Measurements from ENCODE around the gene MYOF. TPM values are rescaled to one million over a fixed set of nuclear protein-coding genes. Genes with fewer than 3 reads are reported as not detected.

MYOF gene
- total and polyA plus RNA-seq, 9 of the 15 experiments (the other 6 are each of a cell fraction or from before 2014, with no cell fraction given) = 0.06 to 0.27 TPM; not detected in 7

DNA sequence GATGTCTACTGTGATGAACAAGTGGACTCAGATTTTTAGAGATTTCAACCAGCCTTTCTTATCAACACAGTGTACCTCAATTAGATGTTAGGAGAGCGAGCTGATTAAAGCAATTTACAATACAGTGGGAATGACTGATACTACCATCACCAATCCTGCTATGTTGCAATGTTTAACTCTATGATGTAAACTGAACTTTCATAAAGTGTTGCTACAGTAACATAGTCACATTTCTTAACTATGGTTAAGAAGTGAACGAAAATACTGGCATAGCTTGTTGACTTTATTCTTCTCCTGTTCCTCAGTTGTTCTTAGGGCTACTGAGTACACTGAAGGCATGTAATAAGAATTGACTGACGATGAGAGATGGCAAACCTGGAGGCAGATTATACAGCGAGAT is 139.8 kb downstream of the MYOF start (continued):
- no peak for TF ChIP-seq ZNF764 (CRISPR knock-in tag; IDR thresholded peaks at IDR 0.05; ENCODE audit: low read depth)
- no peak for TF ChIP-seq POLR2G (IDR thresholded peaks at IDR 0.05; ENCODE audit: low read depth, low read length)
- TF ChIP-seq, protein P1, sequence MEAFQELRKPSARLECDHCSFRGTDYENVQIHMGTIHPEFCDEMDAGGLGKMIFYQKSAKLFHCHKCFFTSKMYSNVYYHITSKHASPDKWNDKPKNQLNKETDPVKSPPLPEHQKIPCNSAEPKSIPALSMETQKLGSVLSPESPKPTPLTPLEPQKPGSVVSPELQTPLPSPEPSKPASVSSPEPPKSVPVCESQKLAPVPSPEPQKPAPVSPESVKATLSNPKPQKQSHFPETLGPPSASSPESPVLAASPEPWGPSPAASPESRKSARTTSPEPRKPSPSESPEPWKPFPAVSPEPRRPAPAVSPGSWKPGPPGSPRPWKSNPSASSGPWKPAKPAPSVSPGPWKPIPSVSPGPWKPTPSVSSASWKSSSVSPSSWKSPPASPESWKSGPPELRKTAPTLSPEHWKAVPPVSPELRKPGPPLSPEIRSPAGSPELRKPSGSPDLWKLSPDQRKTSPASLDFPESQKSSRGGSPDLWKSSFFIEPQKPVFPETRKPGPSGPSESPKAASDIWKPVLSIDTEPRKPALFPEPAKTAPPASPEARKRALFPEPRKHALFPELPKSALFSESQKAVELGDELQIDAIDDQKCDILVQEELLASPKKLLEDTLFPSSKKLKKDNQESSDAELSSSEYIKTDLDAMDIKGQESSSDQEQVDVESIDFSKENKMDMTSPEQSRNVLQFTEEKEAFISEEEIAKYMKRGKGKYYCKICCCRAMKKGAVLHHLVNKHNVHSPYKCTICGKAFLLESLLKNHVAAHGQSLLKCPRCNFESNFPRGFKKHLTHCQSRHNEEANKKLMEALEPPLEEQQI (IDR thresholded peaks at IDR 0.05) = no peak
- TF ChIP-seq CTBP1 (IDR thresholded peaks at IDR 0.05; ENCODE audit: borderline replicate concordance) = no peak
- TF ChIP-seq ILF3 (IDR thresholded peaks at IDR 0.05; ENCODE audit: borderline replicate concordance) = no peak
- TF ChIP-seq BMI1 (IDR thresholded peaks at IDR 0.05; ENCODE audit: low read length) = no peak

DNA sequence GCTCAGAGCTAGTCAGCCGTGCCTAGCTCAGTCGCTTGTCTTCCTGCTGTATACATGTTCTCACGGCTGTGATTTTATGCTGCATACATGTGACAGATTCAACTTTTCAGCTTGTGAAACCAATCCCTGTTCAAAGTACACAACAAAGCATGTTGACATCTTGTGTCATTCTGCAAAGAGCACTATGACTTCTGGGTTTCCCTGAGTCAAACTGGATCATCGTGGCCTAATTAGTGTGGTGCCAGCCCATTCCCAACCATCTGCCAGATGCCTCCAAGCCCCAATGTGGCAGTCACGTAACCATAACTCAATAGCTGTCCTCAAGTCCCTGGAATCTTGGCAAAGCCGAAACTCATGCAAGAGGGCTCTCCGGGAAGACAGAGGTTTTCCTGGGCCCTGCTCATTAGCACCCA is 144.8 kb downstream of the MYOF start:
- H2AFZ ChIP-seq (ENCODE audit: low read depth, low read length) = no peak overlapping the region
- H3K4me1 ChIP-seq (replicated peaks in 1 of 2; ENCODE audit: control insufficient read depth in 2 of 2, insufficient read depth in 2 of 2, low read length in 2 of 2) = no peaks in the 10 kb centered on the region
- ChIA-PET POLR2A (no interaction called here), CTCF (ENCODE audit: low intra/inter-chr PET ratio) (interaction anchor here (0.6 kb wide), 1 partner anchor 24 kb away, joined by 3 read pairs; no protein-coding TSS in a partner anchor)
- FAIRE-seq = no peak
- DNase-seq (ENCODE audit: extremely low read depth in 1 of 4, low spot score in 3 of 4) = no peak
- no peak overlapping the region for H3K4me3 ChIP-seq
- H3K79me2 ChIP-seq (ENCODE audit: control insufficient read depth, insufficient read depth, low read length) = no peaks in the 10 kb centered on the region
- no peak overlapping the region for H3K4me2 ChIP-seq (ENCODE audit: insufficient read depth, low read length)
- H3K9ac ChIP-seq (ENCODE audit: insufficient read depth in 1 of 2, low read depth in 2 of 2, low read length in 2 of 2) = no peak overlapping the region
- H4K20me1 ChIP-seq (replicated peaks; ENCODE audit: control insufficient read depth, insufficient read depth, low read length) = no peaks in the 10 kb centered on the region
- in situ Hi-C loops (cut with MboI) = no loop called here
- intact Hi-C loops (cut with micrococcal nuclease) = no loop called here
- no peaks in the 10 kb centered on the region for H3K9me1 ChIP-seq (ENCODE audit: control insufficient read depth, insufficient read depth, low read length)
- H3K9me3 ChIP-seq (replicated peaks; ENCODE audit: control insufficient read depth, insufficient read depth, low read depth, low read length) = no peaks in the 10 kb centered on the region
- H3K27me3 ChIP-seq (ENCODE audit: control insufficient read depth in 2 of 2, insufficient read depth in 2 of 2, low read length in 2 of 2) = peaks cover 2 to 17% of the 10 kb centered on the region in 2 experiments; a peak in 3 of 5 replicates
- no peak for ATAC-seq
- H3K36me3 ChIP-seq (ENCODE audit: control insufficient read depth, insufficient read depth, low read length) = no peaks in the 10 kb centered on the region
- H3K27ac ChIP-seq (ENCODE audit: extremely low read depth, low read depth, low read length) = no peak overlapping the region
- WGBS (ENCODE audit: insufficient coverage, low coverage, missing lambda C conversion rate) = 2% methylated on average over 7 of the region's 7 CpGs
- no TSS peak for BruUV-seq (replicated peaks)
- no peak for TF ChIP-seq GTF2F1 (IDR thresholded peaks at IDR 0.05; ENCODE audit: low read depth, low read length)
- TF ChIP-seq TEAD2 (tag; IDR thresholded peaks at IDR 0.05) = no peak

Measured in K562 (cell line).